ENCODE data around the gene TPST2.

The TPST2 gene

DNA sequence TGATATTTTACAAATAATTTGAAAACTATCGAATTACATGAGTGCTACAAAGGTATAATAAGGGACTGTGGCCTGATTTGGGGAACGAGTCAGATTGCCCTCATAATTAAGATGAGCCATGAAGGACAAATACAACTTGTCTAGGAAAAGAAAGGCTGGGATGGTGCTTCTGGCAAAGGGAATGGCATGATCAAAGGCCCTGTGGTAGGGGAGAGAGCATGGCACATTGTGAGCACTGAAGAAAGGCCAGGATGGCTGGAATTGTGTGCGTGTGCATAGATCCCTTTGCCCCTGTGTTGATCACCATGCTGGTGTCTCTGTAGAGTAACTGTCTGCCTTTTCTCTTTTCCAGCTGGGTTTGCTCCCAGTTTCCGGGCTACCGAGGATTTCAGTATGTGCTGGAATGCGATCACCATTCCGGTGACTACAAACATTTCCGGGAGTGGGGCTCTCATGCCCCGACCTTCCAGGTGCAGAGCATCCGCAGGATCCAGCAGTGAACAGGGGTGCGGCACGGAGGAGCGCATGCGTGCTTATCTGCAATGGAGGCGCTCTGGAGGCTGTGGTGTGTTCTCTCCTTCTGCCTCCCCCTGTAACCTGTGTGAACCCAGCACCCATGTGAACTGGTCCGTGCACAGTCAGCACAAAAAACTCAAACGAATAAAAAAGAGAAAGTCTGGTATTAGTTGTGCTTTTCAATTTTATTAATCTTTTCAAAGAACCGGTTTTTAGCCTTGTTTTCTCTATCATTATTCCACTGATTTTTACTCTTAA, 40.2 kb upstream of the TPST2 start:
- DNase-seq (ENCODE audit: low read depth): no peak
- H3K4me3 ChIP-seq (ENCODE audit: low read depth, low read length): no peak overlapping the region
- TF ChIP-seq, protein P1, sequence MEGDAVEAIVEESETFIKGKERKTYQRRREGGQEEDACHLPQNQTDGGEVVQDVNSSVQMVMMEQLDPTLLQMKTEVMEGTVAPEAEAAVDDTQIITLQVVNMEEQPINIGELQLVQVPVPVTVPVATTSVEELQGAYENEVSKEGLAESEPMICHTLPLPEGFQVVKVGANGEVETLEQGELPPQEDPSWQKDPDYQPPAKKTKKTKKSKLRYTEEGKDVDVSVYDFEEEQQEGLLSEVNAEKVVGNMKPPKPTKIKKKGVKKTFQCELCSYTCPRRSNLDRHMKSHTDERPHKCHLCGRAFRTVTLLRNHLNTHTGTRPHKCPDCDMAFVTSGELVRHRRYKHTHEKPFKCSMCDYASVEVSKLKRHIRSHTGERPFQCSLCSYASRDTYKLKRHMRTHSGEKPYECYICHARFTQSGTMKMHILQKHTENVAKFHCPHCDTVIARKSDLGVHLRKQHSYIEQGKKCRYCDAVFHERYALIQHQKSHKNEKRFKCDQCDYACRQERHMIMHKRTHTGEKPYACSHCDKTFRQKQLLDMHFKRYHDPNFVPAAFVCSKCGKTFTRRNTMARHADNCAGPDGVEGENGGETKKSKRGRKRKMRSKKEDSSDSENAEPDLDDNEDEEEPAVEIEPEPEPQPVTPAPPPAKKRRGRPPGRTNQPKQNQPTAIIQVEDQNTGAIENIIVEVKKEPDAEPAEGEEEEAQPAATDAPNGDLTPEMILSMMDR (IDR thresholded peaks at IDR 0.05; ENCODE audit: low read depth, low read length, missing control alignments): no peak
- in situ Hi-C loops (cut with HindIII; ENCODE audit: low sequenced_read_pairs): no loop called here

DNA sequence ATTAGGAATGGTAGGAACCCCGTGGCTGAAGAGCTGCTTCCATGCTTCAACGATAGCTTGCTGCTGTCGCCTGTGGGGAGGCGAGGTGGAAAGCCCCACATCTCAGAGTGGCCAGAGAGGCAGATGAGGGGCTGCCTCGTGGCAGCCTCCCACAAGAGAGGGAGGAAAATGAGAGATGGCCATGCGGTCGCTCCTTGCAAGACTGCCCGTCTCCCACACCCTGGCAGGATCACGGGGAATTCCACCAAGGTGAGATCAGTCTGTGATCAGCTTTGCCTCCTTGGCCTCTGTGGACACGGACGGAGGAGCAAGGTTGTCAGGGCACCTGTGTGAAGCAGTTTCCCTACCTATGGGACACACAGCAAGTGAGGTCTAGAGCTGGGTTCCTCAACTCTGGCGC, 34.9 kb upstream of the TPST2 start:
- H3K4me3 ChIP-seq (ENCODE audit: low read depth, low read length): no peak overlapping the region
- TF ChIP-seq, protein P1 (IDR thresholded peaks at IDR 0.05; ENCODE audit: low read depth, low read length, missing control alignments): no peak
- in situ Hi-C loops (cut with HindIII; ENCODE audit: low sequenced_read_pairs): no loop called here
- DNase-seq (ENCODE audit: low read depth): no peak

DNA sequence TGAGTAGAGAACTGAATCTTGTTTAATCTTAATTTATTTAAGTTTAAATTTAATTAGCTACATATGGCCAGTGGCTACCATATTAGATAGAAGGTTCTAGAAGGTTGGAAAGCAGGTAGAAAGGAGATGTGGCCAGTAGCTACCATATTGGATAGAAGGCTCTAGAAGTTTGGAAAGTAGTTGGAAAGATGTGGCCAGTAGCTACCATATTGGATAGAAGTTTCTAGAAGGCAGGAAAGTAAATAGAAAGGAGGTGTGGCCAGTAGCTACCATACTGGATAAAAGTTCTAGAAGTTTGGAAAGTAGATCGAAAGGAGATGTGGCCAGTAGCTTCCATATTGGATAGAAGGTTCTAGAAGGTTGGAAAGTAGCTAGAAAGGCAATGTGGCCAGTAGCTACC, 34.1 kb upstream of the TPST2 start:
- no peak overlapping the region for H3K4me3 ChIP-seq (ENCODE audit: low read depth, low read length)
- DNase-seq (ENCODE audit: low read depth): no peak
- in situ Hi-C loops (cut with HindIII; ENCODE audit: low sequenced_read_pairs): no loop called here
- TF ChIP-seq, protein P1 (IDR thresholded peaks at IDR 0.05; ENCODE audit: low read depth, low read length, missing control alignments): no peak

DNA sequence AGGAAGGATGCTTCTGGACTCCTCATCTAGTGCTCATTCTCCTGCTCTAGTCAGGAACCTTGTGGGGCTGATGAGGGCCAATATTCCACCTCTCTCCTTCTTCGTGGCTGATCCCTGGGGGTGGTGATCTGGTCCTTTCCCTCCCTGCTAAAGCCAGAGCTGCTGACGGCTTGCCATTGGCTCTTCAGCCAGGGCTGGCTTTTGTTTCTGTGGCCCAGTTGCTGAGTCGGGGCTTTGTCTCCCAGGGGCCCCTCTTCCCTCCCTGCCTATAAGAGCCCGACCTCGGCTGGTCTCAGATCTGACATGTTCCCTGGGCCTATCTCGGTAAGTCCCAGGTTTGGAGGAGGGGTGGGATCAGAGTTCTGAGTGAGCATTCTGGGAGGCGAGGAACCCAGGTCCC, 31.7 kb upstream of the TPST2 start, which contains the start of gene CRYBA4:
Gene CRYBA4, plus strand, starts transcription at position 301 of the 400 bp plus-strand sequence. CDS start 634 bp downstream, outside the sequence.
- in situ Hi-C loops (cut with HindIII; ENCODE audit: low sequenced_read_pairs): no loop called here

DNA sequence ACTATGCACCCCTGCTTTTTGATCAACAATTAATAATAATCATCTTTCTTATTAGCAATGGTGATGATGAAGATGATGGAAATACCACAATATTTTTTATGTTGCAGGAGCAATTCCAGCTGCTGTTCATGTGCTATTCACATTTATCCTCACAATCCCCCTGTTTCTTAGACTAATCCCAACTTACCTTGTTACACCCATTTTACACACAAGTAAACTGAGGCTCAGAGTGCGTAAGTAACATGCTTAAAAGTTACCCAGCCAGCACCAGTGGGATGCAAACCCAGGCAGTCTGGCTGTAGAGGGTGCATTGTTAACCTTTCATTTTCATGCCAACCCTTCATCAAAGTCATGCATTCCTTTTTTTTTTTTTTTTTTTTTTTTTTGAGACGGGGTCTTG, 30.3 kb upstream of the TPST2 start:
- TF ChIP-seq, protein P1 (IDR thresholded peaks at IDR 0.05; ENCODE audit: low read depth, low read length, missing control alignments): no peak
- in situ Hi-C loops (cut with HindIII; ENCODE audit: low sequenced_read_pairs): no loop called here
- H3K4me3 ChIP-seq (ENCODE audit: low read depth, low read length): no peak overlapping the region
- no peak for DNase-seq (ENCODE audit: low read depth)

More for the DNA sequence above, 31.7 kb upstream of the TPST2 start, which contains the start of gene CRYBA4:
- TF ChIP-seq, protein P1 (IDR thresholded peaks at IDR 0.05; ENCODE audit: low read depth, low read length, missing control alignments): no peak
- no peak within 1 kb of the TSS for H3K4me3 ChIP-seq (ENCODE audit: low read depth, low read length)
- DNase-seq (ENCODE audit: low read depth): no peak

DNA sequence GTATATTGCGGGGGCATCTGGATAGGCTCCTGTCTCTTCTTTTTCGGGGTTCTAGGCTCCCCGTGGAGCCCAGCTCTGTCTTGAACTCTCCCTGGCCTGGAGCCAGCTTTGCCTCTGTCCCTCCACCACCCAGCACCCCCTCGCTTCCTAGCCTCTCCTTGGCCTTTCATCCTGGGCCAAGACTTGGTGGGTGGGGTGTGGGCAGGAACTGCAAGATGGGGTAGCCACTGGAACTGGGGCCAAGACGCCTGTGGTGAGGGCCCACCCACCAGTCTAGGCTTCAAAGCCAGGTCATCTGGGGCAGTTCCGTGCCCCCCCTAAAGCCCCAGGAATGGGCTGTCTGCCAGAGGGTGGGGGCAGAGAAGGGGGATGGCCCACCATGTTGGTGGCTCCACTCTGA, 29.6 kb upstream of the TPST2 start:
- in situ Hi-C loops (cut with HindIII; ENCODE audit: low sequenced_read_pairs): no loop called here
- H3K4me3 ChIP-seq (ENCODE audit: low read depth, low read length): no peak overlapping the region
- TF ChIP-seq, protein P1 (IDR thresholded peaks at IDR 0.05; ENCODE audit: low read depth, low read length, missing control alignments): no peak
- no peak for DNase-seq (ENCODE audit: low read depth)
